ENCODE measurements around the gene RNF212.

- no peak for TF ChIP-seq CTCF (IDR thresholded peaks at IDR 0.05; ENCODE audit: poor library complexity)
- TF ChIP-seq EZH2 (IDR thresholded peaks at IDR 0.05; ENCODE audit: borderline replicate concordance): no peak
- TF ChIP-seq EZH2phosphoT487 (IDR thresholded peaks at IDR 0.05; ENCODE audit: low read depth, severe bottlenecking, unreplicated experiment): no peak
Observed at GRCh38 chr4:1027915-1028238, 85.5 kb downstream of the RNF212 start.
